Testis (tissue), 3 donors: Measurements from ENCODE around the gene MFSD6. TPM values are rescaled to one million over a fixed set of nuclear protein-coding genes. Genes with fewer than 3 reads are reported as not detected.

ENCODE experiments used
- DNase-seq: peaks from one replicate; pipeline ENCODE4 v3.0.0-alpha.2; 2019
- H3K27ac ChIP-seq, 2 donors: fragments of 200-600 bp; sonication (generic); one replicate each; pipeline ENCODE4 v1.5.1; 2019
- H3K27me3 ChIP-seq: fragments of 200-600 bp; sonication (generic); one replicate; pipeline ENCODE4 v1.5.1; 2019
- H3K36me3 ChIP-seq: fragments of 200-600 bp; sonication (generic); one replicate; pipeline ENCODE4 v1.5.1; 2017; ENCODE audit warnings: low read depth; ENCODE audit errors: missing control alignments
- H3K4me1 ChIP-seq: fragments of 200-600 bp; sonication (generic); one replicate; pipeline ENCODE4 v1.5.1; 2019
- H3K4me3 ChIP-seq, 2 donors: fragments of 200-600 bp; sonication (generic); one replicate each; pipeline ENCODE4 v1.5.1; 2017 to 2019
- H3K9me3 ChIP-seq: fragments of 200-600 bp; sonication (generic); one replicate; pipeline ENCODE4 v1.5.1; 2017
- POLR2A ChIP-seq: fragments of 450-650 bp; IDR thresholded peaks from one replicate; pipeline ENCODE4 v1.6.1; 2017; ENCODE audit warnings: antibody characterized with exemption, mild to moderate bottlenecking, moderate library complexity
- WGBS, 2 donors: methylation state at CpG; one replicate each; pipeline ENCODE4 v1.1.5; 2018; 5-methylcytosine and 5-hydroxymethylcytosine counted together
- intact Hi-C: fragments of 100-400 bp; cut with DNase I; formaldehyde crosslinking; loops from one replicate; pipeline ENCODE4 v1.15.1; 2023; ENCODE audit warnings: low total_unique reads
- polyA plus RNA-seq: library from polyadenylated mRNA; stranded (reverse); fragments of 350-450 nt; fragmentation: Illumina TruSeq; extraction: RNeasy Lipid Tissue Mini Kit (QIAGEN cat#74804); gene quantifications from one replicate; pipeline ENCODE4 v1.2.3, GENCODE V29; 2014; ENCODE audit warnings: low read depth, low replicate concordance; ENCODE audit not compliant: insufficient read depth
- total RNA-seq, 2 donors: library from RNA; depleted of rRNA; stranded (reverse); fragments of >200 nt; gene quantifications; one replicate each; pipeline ENCODE4 v1.2.3, GENCODE V29; 2016
- TF ChIP-seq, protein P1 (sequence below), 3 experiments: fragments of 450-650 bp in 2 of 3; fragments of 200-600 bp in 1 of 3; sonication (generic) in 1 of 3; IDR thresholded peaks; one replicate each; pipeline ENCODE4 v1.5.1; 2016 to 2019; ENCODE audit warnings: antibody characterized with exemption in 3 of 3, mild to moderate bottlenecking in 2 of 3, moderate library complexity in 1 of 3

The MFSD6 gene
- total and polyA plus RNA-seq, 3 donors from 2014 or later, result 15.0 to 47.3 (median 29.9) TPM

DNA sequence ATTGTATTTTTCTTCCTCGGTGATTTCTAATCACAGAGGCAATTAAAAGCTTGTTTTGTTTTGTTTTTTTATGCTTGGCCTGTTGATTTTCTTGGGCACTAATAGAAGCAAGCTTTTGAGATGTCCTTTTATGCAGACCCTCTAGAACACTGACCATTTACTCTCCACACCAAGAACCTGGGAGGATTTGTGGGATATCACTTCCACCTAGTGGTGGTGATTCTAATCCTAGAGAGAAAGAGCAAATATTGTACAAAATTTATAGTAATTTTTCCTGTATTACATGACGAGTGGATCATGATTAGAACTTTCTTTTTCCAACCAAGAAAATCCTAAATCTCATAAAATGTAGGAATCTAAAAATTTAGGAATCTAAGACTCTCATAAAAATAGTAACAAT lies 102.9 kb downstream of the MFSD6 start:
- H3K4me3 ChIP-seq, result no peak overlapping the region
- no peaks in the 10 kb centered on the region for H3K27me3 ChIP-seq
- WGBS, 2 donors, result 61 to 67% methylated on average over 2 of the region's 2 CpGs
- no peak for DNase-seq
- no peaks in the 10 kb centered on the region for H3K4me1 ChIP-seq
- intact Hi-C loops, result no loop called here
- TF ChIP-seq, protein P1, sequence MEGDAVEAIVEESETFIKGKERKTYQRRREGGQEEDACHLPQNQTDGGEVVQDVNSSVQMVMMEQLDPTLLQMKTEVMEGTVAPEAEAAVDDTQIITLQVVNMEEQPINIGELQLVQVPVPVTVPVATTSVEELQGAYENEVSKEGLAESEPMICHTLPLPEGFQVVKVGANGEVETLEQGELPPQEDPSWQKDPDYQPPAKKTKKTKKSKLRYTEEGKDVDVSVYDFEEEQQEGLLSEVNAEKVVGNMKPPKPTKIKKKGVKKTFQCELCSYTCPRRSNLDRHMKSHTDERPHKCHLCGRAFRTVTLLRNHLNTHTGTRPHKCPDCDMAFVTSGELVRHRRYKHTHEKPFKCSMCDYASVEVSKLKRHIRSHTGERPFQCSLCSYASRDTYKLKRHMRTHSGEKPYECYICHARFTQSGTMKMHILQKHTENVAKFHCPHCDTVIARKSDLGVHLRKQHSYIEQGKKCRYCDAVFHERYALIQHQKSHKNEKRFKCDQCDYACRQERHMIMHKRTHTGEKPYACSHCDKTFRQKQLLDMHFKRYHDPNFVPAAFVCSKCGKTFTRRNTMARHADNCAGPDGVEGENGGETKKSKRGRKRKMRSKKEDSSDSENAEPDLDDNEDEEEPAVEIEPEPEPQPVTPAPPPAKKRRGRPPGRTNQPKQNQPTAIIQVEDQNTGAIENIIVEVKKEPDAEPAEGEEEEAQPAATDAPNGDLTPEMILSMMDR (IDR thresholded peaks at IDR 0.05), result peak in 1 of 3 experiments; percentile 60
- TF ChIP-seq POLR2A, result no peak
- no peaks in the 10 kb centered on the region for H3K36me3 ChIP-seq
- no peaks in the 10 kb centered on the region for H3K9me3 ChIP-seq
- H3K27ac ChIP-seq, result no peak overlapping the region

DNA sequence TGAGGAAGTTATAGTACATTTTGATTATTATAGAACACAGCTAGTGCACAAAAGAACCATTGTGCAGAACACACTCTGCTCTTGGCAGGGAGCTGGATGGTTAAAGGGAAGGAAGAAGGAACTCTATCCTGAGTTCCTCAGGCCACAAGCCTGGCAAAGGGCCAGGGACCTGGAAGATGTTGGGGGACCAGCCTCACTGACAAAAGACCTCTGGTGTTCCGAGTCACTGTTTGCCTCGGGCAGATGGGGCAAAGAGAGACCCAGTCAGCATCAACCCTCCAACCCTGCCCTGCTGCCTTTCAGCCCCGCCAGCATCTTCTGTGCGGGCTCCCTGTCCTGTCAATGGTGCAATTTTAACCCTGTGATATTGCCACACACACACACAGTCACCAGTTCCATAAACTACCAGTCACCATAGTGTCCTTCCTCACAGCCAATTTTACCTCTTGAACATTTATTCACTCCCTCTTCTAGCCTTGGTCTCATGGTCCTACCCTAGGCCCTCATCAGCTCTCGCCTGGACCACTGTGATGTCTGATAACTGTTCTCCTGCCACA lies 104.5 kb downstream of the MFSD6 start:
- no peak for DNase-seq
- TF ChIP-seq, protein P1 (IDR thresholded peaks at IDR 0.05), result no peak
- no peak for TF ChIP-seq POLR2A
- no peak overlapping the region for H3K27ac ChIP-seq
- WGBS, 2 donors, result 90 to 92% methylated on average over 5 of the region's 5 CpGs
- intact Hi-C loops, result no loop called here
- no peaks in the 10 kb centered on the region for H3K4me1 ChIP-seq
- H3K27me3 ChIP-seq, result no peaks in the 10 kb centered on the region
- H3K4me3 ChIP-seq, result no peak overlapping the region
- no peaks in the 10 kb centered on the region for H3K36me3 ChIP-seq
- H3K9me3 ChIP-seq, result no peaks in the 10 kb centered on the region

DNA sequence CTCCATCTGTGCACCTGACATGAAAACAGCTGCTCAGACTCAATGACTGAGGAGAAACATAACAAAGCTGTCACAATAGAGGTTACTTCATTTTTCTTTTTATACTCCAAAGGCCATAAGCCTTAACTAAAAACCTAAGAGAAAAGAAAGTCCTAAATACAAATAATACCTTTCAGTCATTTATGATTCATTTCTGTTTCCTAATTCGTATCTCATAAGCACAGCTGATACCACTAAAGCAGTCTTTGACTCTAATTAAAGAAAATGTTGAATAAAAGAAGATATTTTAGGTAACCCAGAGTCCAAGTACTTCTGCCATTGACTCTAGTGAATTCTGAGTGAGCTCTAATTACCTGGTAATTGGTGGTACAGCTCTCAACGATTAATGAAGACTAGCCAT lies 105.7 kb downstream of the MFSD6 start:
- 91 to 97% methylated on average over 2 of the region's 2 CpGs for WGBS, 2 donors
- no peak overlapping the region for H3K27ac ChIP-seq
- no peak for TF ChIP-seq POLR2A
- TF ChIP-seq, protein P1 (IDR thresholded peaks at IDR 0.05), result no peak
- no peaks in the 10 kb centered on the region for H3K27me3 ChIP-seq
- no peak overlapping the region for H3K4me3 ChIP-seq
- intact Hi-C loops, result no loop called here
- DNase-seq, result no peak
- H3K36me3 ChIP-seq, result no peaks in the 10 kb centered on the region
- no peaks in the 10 kb centered on the region for H3K9me3 ChIP-seq
- no peaks in the 10 kb centered on the region for H3K4me1 ChIP-seq

DNA sequence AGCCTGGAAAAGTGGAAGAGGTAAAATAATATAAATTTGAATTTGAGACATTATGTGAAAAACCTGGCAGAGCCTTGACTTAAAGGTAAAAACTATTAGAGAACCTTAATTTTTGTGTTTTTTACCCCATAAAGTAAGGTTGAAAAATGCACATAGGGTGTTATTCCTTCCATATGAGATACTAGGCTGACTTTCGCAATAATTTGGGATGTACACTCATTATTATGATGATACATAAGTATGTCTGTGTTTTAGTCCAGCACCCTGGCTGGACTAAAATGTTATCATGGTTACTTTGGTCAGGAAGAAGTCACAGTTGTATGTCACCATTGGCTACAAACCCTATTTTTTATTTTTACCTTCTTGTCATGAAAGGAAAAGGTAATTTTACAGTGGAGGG lies 106.5 kb downstream of the MFSD6 start:
- intact Hi-C loops, result no loop called here
- WGBS, 2 donors, result 94 to 96% methylated on average over 1 of the region's 1 CpG

More for the DNA sequence above, 106.5 kb downstream of the MFSD6 start:
- TF ChIP-seq POLR2A, result no peak
- TF ChIP-seq, protein P1 (IDR thresholded peaks at IDR 0.05), result no peak
- Histone ChIP-seq H3K9me3 (no peaks in the 10 kb centered on the region), H3K4me3 (no peak overlapping the region), H3K36me3 (no peaks in the 10 kb centered on the region), H3K27me3 (no peaks in the 10 kb centered on the region), H3K27ac (no peak overlapping the region), H3K4me1 (no peaks in the 10 kb centered on the region)
- DNase-seq, result no peak
